ENCODE measurements around the gene LDLR.
A peak's percentile ranks its signal among the peaks of the same experiment; 100 is the strongest.
"Not testable (repeated sequence)": the region's sequence is repeated elsewhere in the genome, so short reads cannot be mapped to it uniquely, and the experiment has no call there.

LDLR gene

GRCh38 chr19:11105014-11105636 lies 15.9 kb downstream of the LDLR start:
- no peak for DNase-seq (ENCODE audit: low spot score)

GRCh38 chr19:11106477-11106876 lies 17.2 kb downstream of the LDLR start:
- no peak for DNase-seq (ENCODE audit: low spot score)

- DNase-seq (ENCODE audit: low spot score): no peak
Observed at GRCh38 chr19:11108746-11109145, 19.5 kb downstream of the LDLR start.

GRCh38 chr19:11111117-11111770 lies 22.0 kb downstream of the LDLR start:
- DNase-seq (ENCODE audit: low spot score): no peak

- no peak for DNase-seq (ENCODE audit: low spot score)
Observed at GRCh38 chr19:11111771-11112144, 22.5 kb downstream of the LDLR start.

- no peak for DNase-seq (ENCODE audit: low spot score)
Observed at GRCh38 chr19:11113140-11113708, 24.0 kb downstream of the LDLR start.

GRCh38 chr19:11115042-11115441 lies 25.8 kb downstream of the LDLR start:
- DNase-seq (ENCODE audit: low spot score): no peak

GRCh38 chr19:11115895-11116446 lies 26.7 kb downstream of the LDLR start:
- DNase-seq (ENCODE audit: low spot score): no peak

- DNase-seq (ENCODE audit: low spot score): no peak
Observed at GRCh38 chr19:11116507-11116906, 27.2 kb downstream of the LDLR start.

- not testable (repeated sequence) for DNase-seq (ENCODE audit: low spot score)
Observed at GRCh38 chr19:11121963-11122362, 32.7 kb downstream of the LDLR start.

GRCh38 chr19:11123114-11123513 lies 33.9 kb downstream of the LDLR start:
- no peak for DNase-seq (ENCODE audit: low spot score)

- DNase-seq (ENCODE audit: low spot score): not testable (repeated sequence)
Observed at GRCh38 chr19:11124157-11124556, 34.9 kb downstream of the LDLR start.

GRCh38 chr19:11125994-11126685 lies 36.9 kb downstream of the LDLR start:
- peak; percentile 69 for DNase-seq (ENCODE audit: low spot score)

GRCh38 chr19:11127905-11128304 lies 38.6 kb downstream of the LDLR start:
- DNase-seq (ENCODE audit: low spot score): no peak

- peak; percentile 71 for DNase-seq (ENCODE audit: low spot score)
Observed at GRCh38 chr19:11130824-11131455, 41.7 kb downstream of the LDLR start.

GRCh38 chr19:11131471-11131870 lies 42.2 kb downstream of the LDLR start:
- DNase-seq (ENCODE audit: low spot score): no peak

GRCh38 chr19:11136400-11137101 lies 47.3 kb downstream of the LDLR start:
- DNase-seq (ENCODE audit: low spot score): no peak

GRCh38 chr19:11137542-11138384 lies 48.5 kb downstream of the LDLR start:
- DNase-seq (ENCODE audit: low spot score): peak; percentile 93

- peak; percentile 84 for DNase-seq (ENCODE audit: low spot score)
Observed at GRCh38 chr19:11138601-11139300, 49.5 kb downstream of the LDLR start.

- not testable (repeated sequence) for DNase-seq (ENCODE audit: low spot score)
Observed at GRCh38 chr19:11140023-11140538, 50.8 kb downstream of the LDLR start.

All from kidney tubule cell (primary cell).